Psoas muscle (tissue), 8 donors: ENCODE data around the gene SLC44A3. TPM values are rescaled to one million over a fixed set of nuclear protein-coding genes. Genes with fewer than 3 reads are reported as not detected.

ENCODE experiments used
- ATAC-seq, 4 donors: fragments of 200-7000 bp; cut with Tn5 transposase; one replicate each; pipeline ENCODE4 v1.9.1; 2020; ENCODE audit warnings: moderate library complexity in 3 of 4, mild to moderate bottlenecking in 2 of 4
- DNase-seq, 2 donors: peaks; one replicate each; pipeline ENCODE4 v3.0.0-alpha.2; 2020
- H3K27ac ChIP-seq: fragments of 200-600 bp; one replicate; pipeline ENCODE4 v1.8.0; 2022
- H3K27me3 ChIP-seq, 3 donors: fragments of 200-600 bp in 1 of 3; one replicate each; pipeline versions ENCODE4 v1.6.1 to v1.8.0; 2013 to 2022; ENCODE audit warnings: low read length in 2 of 3, mild to moderate bottlenecking in 2 of 3, moderate library complexity in 1 of 3; ENCODE audit not compliant: insufficient read depth in 3 of 3
- H3K36me3 ChIP-seq, 2 donors: fragments of 200-600 bp in 1 of 2; one replicate each; pipeline versions ENCODE4 v1.6.1 to v1.8.0; 2013 to 2022; ENCODE audit warnings: low read depth in 1 of 2, mild to moderate bottlenecking in 1 of 2, moderate library complexity in 1 of 2; ENCODE audit not compliant: insufficient read depth in 1 of 2
- H3K4me1 ChIP-seq: fragments of 200-600 bp; one replicate; pipeline ENCODE4 v1.8.0; 2022
- H3K4me3 ChIP-seq: fragments of 200-600 bp; one replicate; pipeline ENCODE4 v1.8.0; 2022; ENCODE audit warnings: mild to moderate bottlenecking
- H3K9me3 ChIP-seq: fragments of 200-600 bp; one replicate; pipeline ENCODE4 v1.8.0; 2022
- WGBS, 3 donors: extraction: QIAGEN DNeasy Blood & Tissue Kit; methylation state at CpG; one replicate each; pipeline versions ENCODE4 v1.1.6 to v1.1.7; 2013; 5-methylcytosine and 5-hydroxymethylcytosine counted together
- intact Hi-C, 2 donors: fragments of 100-400 bp; cut with DNase I; formaldehyde crosslinking; loops; one replicate each; pipeline versions ENCODE4 v1.11.0 to v1.14.2; 2022
- polyA plus RNA-seq, 3 donors: library from polyadenylated mRNA; stranded (reverse); fragments of 200-250 nt; gene quantifications; one replicate each; pipeline ENCODE4 v1.2.3, GENCODE V29; 2013
- total RNA-seq, 4 donors: library from RNA; stranded (reverse); fragmentation: NEBNext Ultra II Directional in 2 of 4; extraction: Animal tissue kit (Norgen Biotek cat#: 25700) in 2 of 4; gene quantifications; one replicate each; pipeline versions ENCODE4 v1.2.1 to v1.2.4, GENCODE V29; 2021 to 2023
- TF ChIP-seq, protein P1 (sequence below): fragments of 200-600 bp; IDR thresholded peaks from one replicate; pipeline ENCODE4 v1.8.0; 2022; ENCODE audit warnings: antibody characterized with exemption
- donor health status: healthy with polysubstance abuse.
- donor health status: DM: no; HTN: no; CAD: no; lungs with moderate emphysema.
- donor health status: Bipolar disorder and iron deficiency.
- donor health status: healthy.
- donor health status: DM: yes; HTN: yes; CAD: no.
- donor health status: DM: no; HTN: no; CAD: no.
- donor health status: DM: no; HTN: no; CAD: no.
- donor health status: DM: yes; HTN: yes; CAD: no.

SLC44A3 gene
- total and polyA plus RNA-seq, 7 donors = 0.04 to 0.58 (median 0.32) TPM; not detected in 2

DNA sequence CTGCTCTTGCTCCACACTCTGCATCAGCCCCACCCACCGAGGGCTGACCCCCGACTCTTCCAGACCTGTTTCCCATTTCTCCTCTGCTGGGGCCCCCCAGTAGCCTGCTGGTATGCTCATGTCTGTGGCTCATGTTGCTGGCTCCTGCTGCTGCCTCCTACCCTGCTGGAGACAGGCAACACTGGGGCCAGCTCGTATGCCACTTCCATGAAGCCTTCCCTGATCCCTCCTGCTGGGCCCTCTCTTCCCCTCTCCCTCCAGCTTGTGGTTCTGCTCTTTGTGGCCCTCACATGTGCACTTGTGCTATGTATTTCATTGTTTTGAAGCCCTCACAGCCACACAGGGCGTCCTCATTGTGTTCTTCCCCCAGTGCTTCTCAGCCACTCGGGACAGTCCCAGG lies 66.2 kb downstream of the SLC44A3 start:
- H3K4me1 ChIP-seq = no peaks in the 10 kb centered on the region
- H3K27ac ChIP-seq = no peak overlapping the region
- WGBS, 3 donors = 78 to 90% (median 84%) methylated on average over 5 of the region's 5 CpGs
- H3K4me3 ChIP-seq = no peak overlapping the region
- H3K27me3 ChIP-seq = no peaks in the 10 kb centered on the region
- no peaks in the 10 kb centered on the region for H3K36me3 ChIP-seq
- no peak for DNase-seq
- no peak for ATAC-seq
- intact Hi-C loops = no loop called here
- no peaks in the 10 kb centered on the region for H3K9me3 ChIP-seq
- TF ChIP-seq, protein P1, sequence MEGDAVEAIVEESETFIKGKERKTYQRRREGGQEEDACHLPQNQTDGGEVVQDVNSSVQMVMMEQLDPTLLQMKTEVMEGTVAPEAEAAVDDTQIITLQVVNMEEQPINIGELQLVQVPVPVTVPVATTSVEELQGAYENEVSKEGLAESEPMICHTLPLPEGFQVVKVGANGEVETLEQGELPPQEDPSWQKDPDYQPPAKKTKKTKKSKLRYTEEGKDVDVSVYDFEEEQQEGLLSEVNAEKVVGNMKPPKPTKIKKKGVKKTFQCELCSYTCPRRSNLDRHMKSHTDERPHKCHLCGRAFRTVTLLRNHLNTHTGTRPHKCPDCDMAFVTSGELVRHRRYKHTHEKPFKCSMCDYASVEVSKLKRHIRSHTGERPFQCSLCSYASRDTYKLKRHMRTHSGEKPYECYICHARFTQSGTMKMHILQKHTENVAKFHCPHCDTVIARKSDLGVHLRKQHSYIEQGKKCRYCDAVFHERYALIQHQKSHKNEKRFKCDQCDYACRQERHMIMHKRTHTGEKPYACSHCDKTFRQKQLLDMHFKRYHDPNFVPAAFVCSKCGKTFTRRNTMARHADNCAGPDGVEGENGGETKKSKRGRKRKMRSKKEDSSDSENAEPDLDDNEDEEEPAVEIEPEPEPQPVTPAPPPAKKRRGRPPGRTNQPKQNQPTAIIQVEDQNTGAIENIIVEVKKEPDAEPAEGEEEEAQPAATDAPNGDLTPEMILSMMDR = no peak

GRCh38 chr1:94887106-94887505 lies 66.9 kb downstream of the SLC44A3 start:
- TF ChIP-seq, protein P1 = no peak
- intact Hi-C loops = no loop called here
- DNase-seq (no peak), ATAC-seq (no peak)
- no peak overlapping the region for H3K27ac ChIP-seq
- no peaks in the 10 kb centered on the region for H3K36me3 ChIP-seq
- no peak overlapping the region for H3K4me3 ChIP-seq
- H3K4me1 ChIP-seq = no peaks in the 10 kb centered on the region
- H3K27me3 ChIP-seq = no peaks in the 10 kb centered on the region
- 68 to 82% (median 71%) methylated on average over 3 of the region's 3 CpGs for WGBS, 3 donors
- H3K9me3 ChIP-seq = no peaks in the 10 kb centered on the region

DNA sequence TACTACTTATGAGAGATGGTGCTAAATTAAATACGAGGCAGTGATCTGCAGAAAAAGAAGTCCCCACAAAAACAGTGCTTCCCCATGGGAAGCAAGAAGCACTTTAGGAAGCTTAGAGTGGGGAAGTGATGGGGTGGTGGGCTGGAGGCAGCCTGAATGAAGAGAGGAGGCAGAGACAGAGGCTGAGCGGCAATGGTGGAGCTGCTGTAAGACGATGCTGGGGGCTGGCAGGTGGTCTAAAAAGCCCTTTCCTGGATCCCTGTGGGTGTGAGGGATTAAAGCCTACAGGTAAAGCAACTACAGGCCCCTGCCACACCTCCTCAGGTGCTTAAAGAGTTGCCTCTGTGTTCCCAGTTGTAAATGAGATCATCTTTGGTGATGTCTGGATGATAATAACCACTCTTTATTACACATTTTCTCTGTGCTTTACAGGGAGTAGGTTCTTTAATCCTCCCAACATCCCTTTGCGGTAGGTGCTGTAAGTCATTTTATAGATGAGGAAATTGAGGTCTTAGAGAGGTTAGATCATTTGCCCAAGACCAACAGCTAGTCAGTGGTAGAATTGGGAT lies 67.5 kb downstream of the SLC44A3 start:
- intact Hi-C loops = no loop called here
- ATAC-seq = no peak
- Histone ChIP-seq H3K27ac (no peak overlapping the region), H3K9me3 (no peaks in the 10 kb centered on the region), H3K4me3 (no peak overlapping the region), H3K36me3 (no peaks in the 10 kb centered on the region), H3K4me1 (no peaks in the 10 kb centered on the region), H3K27me3 (no peaks in the 10 kb centered on the region)
- TF ChIP-seq, protein P1 = no peak
- no peak for DNase-seq
- WGBS, 3 donors = 68 to 76% (median 74%) methylated on average over 4 of the region's 4 CpGs

- TF ChIP-seq, protein P1 = no peak
- no peaks in the 10 kb centered on the region for H3K4me1 ChIP-seq
- no peak overlapping the region for H3K27ac ChIP-seq
Measured at GRCh38 chr1:94888201-94888600, 68.0 kb downstream of the SLC44A3 start.

More at GRCh38 chr1:94888201-94888600, 68.0 kb downstream of the SLC44A3 start:
- ATAC-seq = no peak
- H3K9me3 ChIP-seq = no peaks in the 10 kb centered on the region
- intact Hi-C loops = no loop called here
- H3K27me3 ChIP-seq = no peaks in the 10 kb centered on the region
- no peak for DNase-seq
- H3K4me3 ChIP-seq = no peak overlapping the region
- H3K36me3 ChIP-seq = no peaks in the 10 kb centered on the region
- 45 to 65% (median 49%) methylated on average over 3 of the region's 3 CpGs for WGBS, 3 donors
